ACHN (cell line): ENCODE data around the gene C5orf63.
"Not testable (repeated sequence)": the region's sequence is repeated elsewhere in the genome, so short reads cannot be mapped to it uniquely, and the experiment has no call there.

Experiments used
- DNase-seq: peaks from one replicate; pipeline ENCODE4 v3.0.0-alpha.2; 2015
- in situ Hi-C: cut with HindIII; loops from 2 replicates; pipeline ENCODE4 v1.10.0; 2017; ENCODE audit warnings: low sequenced_read_pairs, low pct_ligation_motif_present, low pct_unique_long_range_greater_than_20kb

Gene C5orf63

DNA sequence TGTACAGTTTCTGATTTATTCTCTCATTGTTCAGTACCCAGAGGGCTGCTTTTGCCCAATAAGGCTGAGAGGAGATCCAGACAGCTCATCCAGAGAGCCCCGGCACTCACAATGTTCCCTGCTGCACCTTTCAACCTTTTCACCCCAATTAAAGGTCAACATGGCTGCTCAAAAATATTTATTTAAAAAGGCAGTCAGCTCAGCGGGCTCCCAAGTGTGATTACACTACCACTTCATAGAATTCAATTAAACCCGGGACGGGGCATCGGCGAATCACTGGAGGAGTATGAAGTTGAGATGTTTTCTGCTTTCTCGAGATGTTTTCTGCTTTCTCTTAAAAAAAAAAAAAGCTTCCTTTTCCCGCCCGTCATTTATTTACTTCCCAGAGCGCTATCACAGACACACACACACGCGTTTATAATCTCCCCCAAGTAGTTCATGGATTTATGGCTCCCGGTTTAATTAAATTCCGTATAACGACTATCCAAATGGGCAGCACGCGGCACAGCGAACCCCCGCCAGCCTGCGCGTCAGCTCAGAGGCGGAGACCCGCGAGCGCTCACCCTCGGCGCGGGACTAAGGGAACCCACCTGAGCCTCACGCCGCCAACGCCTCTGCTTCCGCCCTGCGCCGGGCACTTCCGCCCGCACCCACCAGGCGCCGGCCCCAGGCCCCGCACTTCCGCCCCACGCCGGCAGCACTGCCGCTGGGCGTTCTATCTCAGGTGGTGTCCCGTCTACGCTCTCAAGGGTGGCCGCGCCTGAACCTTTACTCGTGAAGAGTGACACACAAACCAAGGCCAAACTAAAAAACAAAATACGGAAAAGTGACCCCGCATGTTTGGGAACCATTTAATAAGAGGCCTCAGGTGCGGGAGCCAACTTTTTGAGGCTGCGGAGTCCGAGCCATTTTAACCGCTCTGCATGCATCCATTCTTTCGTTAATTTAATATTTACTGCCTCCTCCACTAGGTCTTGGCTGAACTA, at the start of gene C5orf63:
TSS of gene C5orf63 (minus strand) at position 642 of the 986 bp plus-strand sequence. CDS start 14,507 bp downstream, outside the sequence.
- DNase-seq = peak; percentile 55
- in situ Hi-C loops = no loop called here

DNA sequence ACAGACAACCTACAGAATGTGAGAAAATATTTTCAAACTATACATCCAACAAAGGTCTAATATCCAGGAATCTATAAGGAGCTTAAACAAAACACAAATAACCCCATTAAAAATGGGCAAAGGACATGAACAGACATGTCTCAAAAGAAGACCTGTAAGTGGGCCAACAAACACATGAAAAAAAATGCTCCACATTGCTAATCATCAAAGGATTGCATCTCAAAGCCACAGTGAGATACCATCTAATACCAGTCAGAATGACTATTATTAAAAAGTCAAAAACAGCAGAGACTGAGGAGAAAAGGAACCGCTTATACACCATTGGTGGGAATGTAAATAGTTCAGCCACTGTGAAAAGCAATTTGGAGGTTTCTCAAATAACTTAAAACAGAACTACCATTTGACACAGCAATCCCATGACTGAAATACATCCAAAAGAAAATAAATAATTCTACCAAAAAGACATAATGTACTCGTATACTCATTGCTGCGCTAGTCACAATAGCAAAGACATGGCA, 39.1 kb upstream of the C5orf63 start:
- in situ Hi-C loops = no loop called here
- no peak for DNase-seq

DNA sequence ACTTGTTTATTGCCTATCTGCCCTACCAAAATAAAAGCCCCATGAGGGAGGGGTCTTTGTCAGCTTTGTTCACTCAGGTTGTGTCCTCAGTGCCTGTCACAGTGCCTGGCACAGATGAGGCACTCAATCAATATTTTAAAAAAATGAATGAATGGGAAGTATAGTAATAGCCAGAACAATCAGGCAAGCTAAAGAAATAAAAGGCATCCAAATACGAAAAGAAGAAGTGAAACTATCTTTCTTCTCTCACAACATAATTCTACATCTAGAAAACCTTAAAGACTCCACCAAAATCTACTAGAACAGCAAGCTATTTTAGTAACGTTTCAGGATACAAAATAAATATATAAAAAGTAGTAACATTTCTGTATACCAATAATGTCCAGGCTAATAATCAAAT, 37.8 kb upstream of the C5orf63 start:
- no peak for DNase-seq
- in situ Hi-C loops = no loop called here

DNA sequence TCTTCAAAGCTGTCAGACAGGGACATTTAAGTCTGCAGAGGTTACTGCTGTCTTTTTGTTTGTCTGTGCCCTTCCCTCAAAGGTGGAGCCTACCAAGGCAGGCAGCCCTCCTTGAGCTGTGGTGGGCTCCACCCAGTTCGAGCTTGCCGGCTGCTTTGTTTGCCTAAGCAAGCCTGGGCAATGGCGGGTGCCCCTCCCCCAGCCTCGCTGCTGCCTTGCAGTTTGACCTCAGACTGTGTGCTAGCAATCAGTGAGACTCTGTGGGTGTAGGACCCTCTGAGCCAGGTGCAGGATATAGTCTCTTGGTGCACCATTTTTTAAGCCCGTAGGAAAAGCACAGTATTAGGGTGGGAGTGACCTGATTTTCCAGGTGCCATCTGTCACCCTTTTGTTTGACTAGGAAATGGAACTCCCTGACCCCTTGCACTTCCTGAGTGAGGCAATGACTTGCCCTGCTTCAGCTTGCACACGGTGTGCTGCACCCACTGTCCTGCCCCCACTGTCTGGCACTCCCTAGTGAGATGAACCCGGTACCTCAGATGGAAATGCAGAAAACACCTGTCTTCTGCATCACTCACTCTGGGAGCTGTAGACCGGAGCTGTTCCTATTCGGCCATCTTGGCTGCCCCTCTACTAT, 35.4 kb upstream of the C5orf63 start:
- in situ Hi-C loops, DNase-seq: not testable (repeated sequence)

DNA sequence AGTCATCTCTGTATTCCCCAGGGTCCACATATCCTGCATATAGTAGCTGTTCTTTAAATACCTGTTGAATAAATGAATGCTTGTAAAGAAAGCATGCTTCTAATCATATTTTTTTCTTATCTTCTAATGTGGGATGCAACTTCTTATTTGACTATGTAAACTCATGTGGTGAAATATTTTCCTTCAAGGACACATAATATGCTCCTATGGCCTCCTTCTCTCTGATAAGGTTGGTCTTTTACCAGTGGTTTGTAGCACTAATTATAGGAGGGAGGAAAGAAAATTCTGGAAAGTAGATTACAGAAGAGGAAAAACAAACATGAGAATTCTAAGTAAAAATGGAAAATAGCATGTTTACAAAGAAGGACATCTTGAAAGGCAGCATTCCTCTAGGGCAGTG, 28.6 kb upstream of the C5orf63 start:
- in situ Hi-C loops = no loop called here
- DNase-seq = no peak

DNA sequence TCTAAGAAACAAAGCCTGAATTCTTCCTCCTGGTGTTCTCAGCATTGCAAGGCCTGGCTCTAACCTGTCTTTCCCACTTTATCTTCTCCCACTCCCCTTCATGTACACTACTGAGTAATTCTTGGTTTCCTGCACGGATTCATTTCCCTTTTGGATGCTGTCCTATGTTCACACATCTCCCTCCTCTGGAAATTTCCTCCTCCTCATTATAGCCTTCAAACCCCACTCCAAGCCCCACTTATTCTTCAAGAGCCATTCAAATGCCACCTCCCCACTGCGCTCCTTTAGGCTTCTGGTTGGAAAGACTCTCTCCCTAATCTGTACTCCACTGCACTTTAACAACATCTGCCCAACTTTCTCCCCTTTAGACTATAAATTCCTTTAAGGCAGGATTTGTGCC, 28.2 kb upstream of the C5orf63 start:
- no peak for DNase-seq
- in situ Hi-C loops = no loop called here

DNA sequence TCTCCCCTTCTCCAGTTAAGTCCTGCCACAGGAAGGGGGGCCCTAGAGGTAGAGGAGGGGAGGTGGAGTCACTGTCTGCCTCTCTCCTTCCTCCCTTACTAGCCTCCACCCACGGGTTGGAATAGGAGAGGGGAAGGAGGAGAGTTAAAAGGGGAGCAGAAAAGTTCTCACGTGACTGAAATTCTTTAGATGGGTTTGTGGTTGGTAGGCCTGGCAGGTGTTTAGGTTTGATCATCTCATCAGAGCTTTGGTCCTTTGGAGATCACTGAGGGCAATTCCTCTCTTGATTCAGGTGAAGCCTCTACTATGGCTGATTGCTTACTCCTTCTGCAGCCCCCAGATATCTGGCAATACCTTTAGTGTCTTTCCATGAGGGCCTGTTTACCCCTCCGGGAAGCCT, 24.9 kb upstream of the C5orf63 start:
- DNase-seq = no peak
- in situ Hi-C loops = no loop called here

DNA sequence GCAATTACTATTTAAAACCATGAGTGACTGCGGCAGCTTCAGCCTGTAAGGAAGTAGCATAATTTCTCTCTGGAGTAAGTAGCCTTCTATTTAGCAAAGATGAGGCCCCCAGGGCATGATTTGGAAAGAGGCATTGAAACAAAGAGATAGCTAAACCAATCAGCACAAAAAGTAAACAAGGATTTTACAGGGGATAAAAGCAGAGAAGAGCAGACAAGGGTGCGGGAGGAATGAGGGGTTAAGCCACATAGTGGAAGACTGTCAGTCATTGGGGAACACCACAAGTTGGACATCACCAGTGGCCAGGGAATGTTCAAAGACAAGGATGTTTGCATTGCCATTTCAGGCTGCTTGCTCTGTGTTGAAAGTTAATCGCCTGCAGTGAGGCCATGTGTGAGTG, 24.0 kb upstream of the C5orf63 start:
- DNase-seq = no peak
- in situ Hi-C loops = no loop called here

DNA sequence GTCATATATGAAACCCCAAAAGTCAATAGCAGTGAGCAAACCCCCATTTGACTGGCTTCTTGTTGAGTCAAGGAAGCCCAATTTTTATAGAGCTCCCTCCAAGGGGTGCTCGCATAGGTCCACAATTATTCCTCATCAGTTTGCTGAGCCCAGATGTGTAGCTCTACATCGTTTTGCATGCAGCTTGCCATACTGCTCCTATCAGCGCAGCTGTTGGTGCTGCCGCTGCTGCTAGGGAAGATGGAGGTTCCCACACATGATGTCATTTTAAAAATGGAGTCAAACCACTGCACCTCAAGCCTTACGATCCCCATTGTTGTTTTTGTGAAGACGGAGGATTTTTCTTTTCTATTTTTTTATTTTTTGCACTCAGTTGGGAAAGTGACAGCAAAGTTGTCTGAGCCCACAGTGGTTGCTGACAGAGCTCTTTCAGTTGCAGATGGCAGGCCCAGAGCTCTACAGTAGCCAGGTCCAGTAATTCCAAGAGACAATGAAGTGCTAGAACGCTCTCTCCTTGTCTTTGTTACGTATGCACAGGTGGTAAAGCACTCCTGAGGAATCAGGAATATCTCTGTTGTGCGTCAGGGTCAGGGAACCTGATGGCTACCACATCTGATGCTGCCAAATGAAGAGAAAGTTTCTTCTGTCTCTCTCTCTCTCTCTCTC, 23.2 kb upstream of the C5orf63 start:
- DNase-seq = no peak
- in situ Hi-C loops = no loop called here

DNA sequence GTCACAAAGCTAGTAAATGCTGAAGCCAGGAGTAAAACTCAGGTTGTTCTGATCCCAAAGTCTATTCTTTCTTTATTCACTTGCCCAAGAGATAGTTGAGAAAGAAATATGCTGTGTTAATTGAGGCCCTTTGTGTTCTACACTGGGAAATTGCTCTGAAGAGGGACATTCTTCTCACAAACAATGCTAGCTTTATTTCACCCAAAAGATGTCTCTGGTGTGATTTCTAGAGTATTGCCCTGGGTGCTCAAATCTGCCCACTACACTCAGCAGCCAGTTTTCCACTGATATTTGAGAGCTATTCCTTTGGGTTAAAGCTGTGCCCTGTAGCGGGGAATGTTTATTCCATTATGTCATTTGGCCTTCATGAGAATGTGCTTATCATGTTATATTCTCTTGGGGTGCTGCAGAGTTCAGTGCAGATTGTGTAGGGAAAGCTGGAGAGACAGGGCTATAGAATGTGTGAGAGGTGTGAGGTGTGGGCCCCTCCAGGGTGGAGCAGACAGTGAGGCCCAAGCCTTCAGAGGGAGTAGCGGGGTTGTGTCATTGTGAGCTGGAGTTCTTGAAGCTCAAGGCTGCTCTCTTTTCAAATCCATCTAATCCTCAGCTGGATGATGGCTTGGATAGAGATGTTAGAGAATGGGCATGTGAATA, 21.0 kb upstream of the C5orf63 start:
- in situ Hi-C loops = no loop called here
- DNase-seq = no peak

DNA sequence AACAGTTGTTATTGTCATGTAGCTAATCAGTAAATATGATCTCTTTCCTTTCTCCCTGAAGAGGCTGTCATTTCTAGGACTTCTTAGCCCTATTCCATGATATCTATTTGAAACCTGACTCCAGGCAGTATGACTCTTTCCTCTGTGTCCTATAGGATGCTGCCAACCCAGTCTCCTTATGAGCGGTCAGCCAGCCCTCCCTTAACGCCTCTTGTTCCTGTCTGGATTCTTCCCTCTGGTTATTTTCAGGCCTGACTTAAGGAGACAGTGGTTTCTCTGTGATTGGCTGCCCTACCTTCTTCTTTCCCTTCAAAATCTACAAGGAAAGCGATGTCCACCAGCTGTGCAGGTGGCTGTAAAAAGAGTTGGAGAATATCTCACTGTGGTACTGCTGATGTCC, 19.4 kb upstream of the C5orf63 start:
- DNase-seq = no peak
- in situ Hi-C loops = no loop called here

DNA sequence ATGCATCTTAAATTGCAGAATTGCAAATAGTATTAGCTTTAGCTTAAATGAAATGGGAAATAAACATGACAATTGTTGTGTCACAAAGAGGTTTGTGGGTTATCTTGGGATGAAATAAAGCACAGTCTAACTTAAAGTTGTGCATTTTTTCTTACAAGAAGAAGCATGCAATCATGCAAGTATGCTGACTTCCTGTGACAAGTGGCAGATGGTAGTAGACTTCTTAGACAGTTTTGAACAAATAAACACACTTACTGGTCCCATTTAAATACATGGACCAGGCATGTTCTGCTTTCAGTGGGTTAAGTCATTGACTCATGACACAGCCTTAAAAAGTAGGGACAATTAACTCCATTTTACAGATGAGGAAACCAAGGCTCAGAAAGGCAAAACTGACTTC, 15.9 kb upstream of the C5orf63 start:
- in situ Hi-C loops = no loop called here
- no peak for DNase-seq

DNA sequence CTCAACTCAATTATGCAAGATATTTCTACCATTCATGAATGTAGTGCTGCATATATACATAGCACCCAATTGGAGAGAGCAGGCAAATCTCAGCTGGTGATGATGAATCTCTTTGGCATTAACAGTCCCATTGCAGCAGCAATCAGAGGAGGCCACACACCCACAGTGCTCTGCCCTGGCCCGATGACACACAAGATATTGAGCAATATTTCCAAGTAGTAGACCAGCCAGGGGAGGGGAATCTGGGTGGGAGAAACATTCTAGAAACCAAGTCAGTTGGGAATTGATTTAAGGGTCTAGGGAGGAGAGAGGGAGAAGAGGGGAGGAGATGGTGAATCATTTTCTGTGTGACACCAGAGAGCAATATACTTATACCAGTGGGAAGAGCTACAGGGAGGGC, 14.9 kb upstream of the C5orf63 start:
- in situ Hi-C loops = no loop called here
- peak; percentile 33 for DNase-seq

DNA sequence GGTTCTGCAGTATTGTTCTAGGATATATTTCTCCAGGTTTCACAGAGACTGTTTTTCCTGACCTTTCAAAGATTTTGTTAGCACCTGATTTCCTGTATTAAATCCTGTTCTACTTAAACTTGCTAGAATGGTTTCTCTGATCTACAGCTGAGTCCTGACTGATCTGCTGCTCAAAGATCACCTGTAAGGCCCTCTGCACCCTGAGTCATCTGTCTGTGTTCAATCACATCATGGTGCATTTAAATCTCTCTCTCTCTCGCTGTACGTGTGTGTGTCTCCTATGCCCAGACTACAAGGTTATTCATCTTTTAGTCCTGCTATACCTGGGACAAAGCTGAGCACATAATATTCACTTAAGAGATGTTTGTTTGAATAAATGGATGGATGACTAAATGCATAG, 13.3 kb upstream of the C5orf63 start:
- in situ Hi-C loops = no loop called here
- DNase-seq = no peak

DNA sequence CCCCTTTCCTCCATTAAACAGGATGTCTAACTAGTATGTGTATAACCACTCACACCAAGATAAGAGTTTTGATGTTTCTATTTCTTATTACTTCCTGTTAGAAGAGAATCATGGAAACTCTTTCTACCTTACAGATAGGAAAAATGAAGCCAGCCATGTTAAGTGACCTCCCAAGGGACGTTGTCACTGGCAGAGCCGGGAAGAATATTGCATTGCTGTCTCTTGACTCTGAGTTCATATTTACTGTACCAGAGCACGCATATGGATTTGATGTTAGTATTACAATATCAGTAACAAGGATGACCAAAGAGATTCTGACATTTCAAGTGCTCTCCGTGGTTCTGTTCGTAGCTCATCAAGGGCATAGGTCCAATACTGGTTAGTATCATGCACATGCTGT, 12.5 kb upstream of the C5orf63 start:
- in situ Hi-C loops = no loop called here
- DNase-seq = no peak

DNA sequence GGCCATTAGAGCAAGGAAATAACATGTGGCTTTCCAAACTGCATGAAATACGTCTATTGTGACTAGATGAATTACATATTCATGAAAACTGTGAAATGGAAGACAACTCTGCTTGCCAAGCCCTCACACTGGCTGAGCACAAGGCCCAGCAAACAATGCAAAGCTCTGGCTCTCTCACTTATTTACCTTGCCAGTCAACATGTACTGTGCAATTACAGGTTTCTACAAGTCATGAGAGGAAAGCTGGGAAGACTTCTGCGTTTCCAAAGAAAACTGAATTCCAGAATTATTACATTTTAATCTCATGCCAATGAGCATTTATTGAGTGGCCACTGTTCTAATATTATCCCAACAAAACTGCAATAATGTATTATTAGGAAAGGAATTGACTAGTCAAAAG, 12.1 kb upstream of the C5orf63 start:
- in situ Hi-C loops = no loop called here
- no peak for DNase-seq

DNA sequence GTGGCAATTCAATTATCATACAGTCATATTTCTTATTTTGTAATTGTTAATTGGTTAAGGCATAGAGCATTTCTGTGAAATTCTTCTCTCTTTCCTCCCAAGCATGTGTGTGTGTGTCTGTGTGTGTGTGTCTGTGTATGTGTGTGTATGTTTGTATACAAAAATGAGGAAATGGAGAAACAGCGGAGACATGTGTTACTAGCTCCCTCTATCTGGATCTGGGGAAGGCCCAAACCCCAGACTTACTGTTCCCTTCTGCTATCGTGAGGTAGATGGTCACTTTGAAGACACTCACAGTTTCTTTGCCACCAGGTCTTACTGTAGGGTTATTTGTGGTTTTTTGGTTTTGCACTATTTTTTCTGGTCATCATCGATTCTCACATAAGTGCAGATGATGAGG, 11.4 kb upstream of the C5orf63 start:
- no peak for DNase-seq
- in situ Hi-C loops = no loop called here

DNA sequence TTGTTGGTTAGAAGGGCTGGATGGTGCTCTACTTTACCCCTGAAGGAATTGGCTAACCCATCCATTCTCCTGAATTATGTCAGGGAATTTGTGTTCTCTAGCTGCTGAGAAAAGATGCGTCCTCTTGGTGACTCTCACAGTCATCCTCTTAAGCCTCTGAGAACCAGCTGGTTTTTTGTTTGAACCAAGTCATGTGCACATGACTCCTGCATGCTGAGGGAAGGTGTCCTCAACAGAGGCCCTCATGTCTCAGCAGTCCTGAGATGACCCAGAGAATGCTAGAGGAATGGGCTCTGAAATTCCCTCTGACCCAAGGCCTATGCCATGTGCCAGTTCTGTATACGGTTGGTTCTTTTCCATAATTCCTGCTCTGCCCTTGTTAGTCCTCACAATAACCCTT, 10.4 kb upstream of the C5orf63 start:
- in situ Hi-C loops = no loop called here
- DNase-seq = no peak

DNA sequence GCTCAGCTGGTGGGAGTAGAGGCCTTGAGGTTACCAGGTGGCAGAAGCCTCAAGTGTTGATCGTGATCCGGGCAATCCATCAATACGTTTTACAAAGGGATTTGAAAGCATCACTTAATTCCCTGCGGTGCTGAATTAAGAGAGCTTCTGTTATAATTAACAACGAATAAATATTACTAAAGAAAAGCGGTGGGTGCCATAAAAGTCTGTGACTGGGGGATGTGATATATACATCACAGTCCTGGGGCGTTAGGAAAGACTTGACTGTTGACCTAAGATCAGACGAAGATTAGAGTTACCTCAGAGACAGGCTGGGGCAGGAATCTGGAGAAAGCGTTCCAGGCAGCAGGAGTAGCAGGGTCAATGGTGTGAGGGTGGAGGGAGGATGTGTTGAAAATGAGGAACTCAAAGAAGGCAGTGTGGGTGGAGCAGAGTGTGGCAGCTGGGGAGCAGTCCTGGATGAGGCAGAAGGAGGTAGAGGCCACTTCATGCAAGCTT, 6.7 kb upstream of the C5orf63 start:
- DNase-seq = no peak
- in situ Hi-C loops = no loop called here
